Epithelial cell of proximal tubule (primary cell): ENCODE measurements around the gene BBS9. TPM values are rescaled to one million over a fixed set of nuclear protein-coding genes. Genes with fewer than 3 reads are reported as not detected.

ENCODE experiments used
- DNase-seq: peaks from one replicate; pipeline ENCODE4 v3.0.0-alpha.2; 2011; ENCODE audit warnings: low read depth
- H3K4me3 ChIP-seq: 2 replicates; pipeline ENCODE4 v1.5.1; 2011; ENCODE audit warnings: low read depth, mild to moderate bottlenecking, low read length
- total RNA-seq: library from RNA; depleted of rRNA; stranded (reverse); fragments of >200 nt; gene quantifications from 2 replicates; pipeline ENCODE4 v1.2.3, GENCODE V29; 2015
- TF ChIP-seq, protein P1 (sequence below): conservative IDR thresholded peaks from 2 replicates; pipeline ENCODE4 v1.5.1; 2012; ENCODE audit warnings: low read depth, mild to moderate bottlenecking, low read length

BBS9 gene
- total RNA-seq, 1 donor from 2014 or later, result 4.4 TPM

DNA sequence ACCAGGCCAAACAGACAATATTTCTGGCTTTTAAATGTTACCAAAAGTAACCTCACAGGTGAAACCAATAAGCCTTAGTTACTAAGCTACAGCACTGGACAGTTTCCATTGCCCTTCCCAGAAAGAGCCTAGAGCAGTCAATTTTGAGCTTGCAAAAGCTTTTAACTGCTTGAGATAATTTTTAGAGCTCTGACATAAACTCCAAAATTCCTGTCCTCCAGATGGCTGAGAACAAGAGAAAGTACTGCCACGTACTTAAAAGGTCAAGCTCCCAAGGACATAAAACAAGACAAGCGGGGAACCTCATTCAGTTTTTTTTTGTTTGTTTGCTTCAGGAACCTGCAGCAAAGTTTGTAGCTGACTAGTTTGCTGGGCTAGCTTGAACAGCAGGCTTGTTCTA, 54.1 kb downstream of the BBS9 start:
- TF ChIP-seq, protein P1, sequence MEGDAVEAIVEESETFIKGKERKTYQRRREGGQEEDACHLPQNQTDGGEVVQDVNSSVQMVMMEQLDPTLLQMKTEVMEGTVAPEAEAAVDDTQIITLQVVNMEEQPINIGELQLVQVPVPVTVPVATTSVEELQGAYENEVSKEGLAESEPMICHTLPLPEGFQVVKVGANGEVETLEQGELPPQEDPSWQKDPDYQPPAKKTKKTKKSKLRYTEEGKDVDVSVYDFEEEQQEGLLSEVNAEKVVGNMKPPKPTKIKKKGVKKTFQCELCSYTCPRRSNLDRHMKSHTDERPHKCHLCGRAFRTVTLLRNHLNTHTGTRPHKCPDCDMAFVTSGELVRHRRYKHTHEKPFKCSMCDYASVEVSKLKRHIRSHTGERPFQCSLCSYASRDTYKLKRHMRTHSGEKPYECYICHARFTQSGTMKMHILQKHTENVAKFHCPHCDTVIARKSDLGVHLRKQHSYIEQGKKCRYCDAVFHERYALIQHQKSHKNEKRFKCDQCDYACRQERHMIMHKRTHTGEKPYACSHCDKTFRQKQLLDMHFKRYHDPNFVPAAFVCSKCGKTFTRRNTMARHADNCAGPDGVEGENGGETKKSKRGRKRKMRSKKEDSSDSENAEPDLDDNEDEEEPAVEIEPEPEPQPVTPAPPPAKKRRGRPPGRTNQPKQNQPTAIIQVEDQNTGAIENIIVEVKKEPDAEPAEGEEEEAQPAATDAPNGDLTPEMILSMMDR, result no peak

DNA sequence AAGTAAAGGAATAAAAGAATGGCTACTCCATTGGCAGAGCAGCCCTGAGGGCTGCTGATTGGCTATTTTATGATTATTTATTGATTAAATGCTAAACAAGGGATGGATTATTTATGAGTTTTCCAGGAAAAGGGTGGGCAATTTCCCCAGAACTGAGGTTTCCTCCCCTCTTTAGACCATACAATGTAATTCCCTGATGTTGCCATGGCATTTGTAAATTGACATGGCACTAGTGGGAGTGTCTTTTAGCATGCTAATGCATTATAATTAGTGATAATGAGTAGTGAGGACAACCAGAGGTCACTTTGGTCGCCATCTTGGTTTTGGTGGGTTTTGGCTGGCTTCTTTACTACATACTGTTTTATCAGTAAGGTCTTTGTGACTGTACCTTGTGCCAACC, 55.5 kb downstream of the BBS9 start:
- TF ChIP-seq, protein P1, result no peak
- DNase-seq, result no peak
- no peak overlapping the region for H3K4me3 ChIP-seq

More for the DNA sequence above, 54.1 kb downstream of the BBS9 start:
- H3K4me3 ChIP-seq, result no peak overlapping the region
- DNase-seq, result no peak

DNA sequence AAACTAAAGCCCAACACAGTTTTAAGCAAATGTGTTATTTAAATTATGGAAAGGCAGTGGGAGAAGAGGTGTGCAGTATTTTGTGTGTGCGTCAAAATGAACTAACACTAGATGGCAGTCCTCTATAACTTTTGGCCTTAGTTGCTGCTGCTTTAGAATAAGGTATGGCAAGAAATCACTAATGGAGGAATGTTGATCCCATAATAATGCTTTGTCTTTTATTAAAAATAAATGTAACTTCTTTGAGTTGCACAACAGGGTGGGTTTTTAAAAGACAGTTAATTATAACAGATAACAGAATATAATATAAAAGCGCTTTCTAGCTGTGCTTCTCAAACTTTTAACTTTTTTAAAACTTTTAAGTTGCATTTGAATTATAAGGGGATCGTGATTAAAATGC, 56.4 kb downstream of the BBS9 start:
- DNase-seq, result no peak
- TF ChIP-seq, protein P1, result peak; percentile 80
- H3K4me3 ChIP-seq, result no peak overlapping the region

DNA sequence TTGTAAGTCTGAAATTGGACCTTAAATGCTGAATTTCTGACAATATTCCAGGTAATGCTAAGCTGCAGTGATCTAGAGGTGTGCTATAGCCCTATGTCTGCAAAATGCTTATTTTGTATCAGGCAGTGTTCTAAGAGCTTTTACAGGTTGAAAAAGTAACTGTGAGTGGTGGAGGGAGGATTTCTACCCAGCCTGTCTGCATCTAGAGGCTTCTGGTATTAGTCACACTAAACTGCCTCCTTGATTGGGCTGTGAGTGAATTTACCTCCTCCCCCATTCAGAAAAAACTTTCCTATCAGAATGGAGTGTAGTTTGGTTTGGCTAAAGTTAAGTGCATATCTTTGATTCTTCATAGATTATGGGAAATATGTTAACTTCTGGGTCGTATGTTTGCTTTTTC, 56.8 kb downstream of the BBS9 start:
- DNase-seq, result no peak
- TF ChIP-seq, protein P1, result no peak

DNA sequence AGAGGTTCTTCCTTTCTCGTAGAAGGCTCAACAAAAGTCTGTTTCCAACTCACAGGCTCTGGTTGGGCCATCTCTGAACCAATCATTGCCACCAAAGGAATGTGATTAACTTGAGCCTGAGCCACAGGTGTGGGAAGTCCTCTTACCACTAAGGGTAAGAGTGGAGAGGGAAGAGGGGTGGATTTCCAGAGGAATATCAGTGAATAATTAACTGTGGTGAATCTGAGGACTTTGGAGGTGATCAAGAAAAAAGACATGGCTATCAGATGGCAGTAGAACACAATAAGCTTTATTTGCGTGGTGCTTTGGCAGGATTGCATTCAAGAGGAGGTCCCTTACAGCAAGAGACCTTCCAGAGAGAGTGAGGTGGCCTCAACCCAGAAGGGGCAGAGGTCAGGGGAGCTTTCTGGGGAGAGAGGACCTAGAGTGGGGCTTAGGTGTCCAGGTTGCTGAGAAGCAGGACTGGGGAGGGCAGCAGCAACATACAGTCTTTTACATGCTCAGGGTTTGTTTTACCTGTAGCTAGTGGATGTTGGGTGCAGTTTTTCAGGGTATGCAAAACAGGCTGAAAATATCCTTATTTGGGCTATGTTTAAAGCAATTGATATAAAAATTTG, 61.4 kb downstream of the BBS9 start:
- TF ChIP-seq, protein P1, result no peak
- H3K4me3 ChIP-seq, result no peak overlapping the region
- no peak for DNase-seq

More for the DNA sequence above, 56.8 kb downstream of the BBS9 start:
- H3K4me3 ChIP-seq, result no peak overlapping the region

DNA sequence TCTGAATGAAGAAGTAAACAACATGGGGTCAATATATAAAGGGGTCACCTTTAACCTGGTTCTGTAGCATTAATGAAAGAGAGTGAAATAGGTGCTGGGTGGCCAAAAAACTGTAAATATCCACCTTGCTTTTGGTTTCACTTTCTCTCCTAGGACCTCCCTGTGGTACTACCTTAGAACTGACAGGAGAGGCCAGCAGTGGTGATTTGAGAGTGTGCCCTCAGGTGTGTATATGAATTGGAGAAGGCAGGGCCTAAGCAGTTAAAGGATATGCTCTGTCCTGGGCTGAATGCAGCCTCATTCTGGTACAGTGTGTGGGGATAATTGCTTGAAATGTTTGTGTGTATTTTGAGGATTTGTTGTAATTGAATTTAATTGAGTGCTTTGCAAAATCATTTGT, 62.0 kb downstream of the BBS9 start:
- DNase-seq, result no peak
- TF ChIP-seq, protein P1, result peak; percentile 10
- H3K4me3 ChIP-seq, result no peak overlapping the region

DNA sequence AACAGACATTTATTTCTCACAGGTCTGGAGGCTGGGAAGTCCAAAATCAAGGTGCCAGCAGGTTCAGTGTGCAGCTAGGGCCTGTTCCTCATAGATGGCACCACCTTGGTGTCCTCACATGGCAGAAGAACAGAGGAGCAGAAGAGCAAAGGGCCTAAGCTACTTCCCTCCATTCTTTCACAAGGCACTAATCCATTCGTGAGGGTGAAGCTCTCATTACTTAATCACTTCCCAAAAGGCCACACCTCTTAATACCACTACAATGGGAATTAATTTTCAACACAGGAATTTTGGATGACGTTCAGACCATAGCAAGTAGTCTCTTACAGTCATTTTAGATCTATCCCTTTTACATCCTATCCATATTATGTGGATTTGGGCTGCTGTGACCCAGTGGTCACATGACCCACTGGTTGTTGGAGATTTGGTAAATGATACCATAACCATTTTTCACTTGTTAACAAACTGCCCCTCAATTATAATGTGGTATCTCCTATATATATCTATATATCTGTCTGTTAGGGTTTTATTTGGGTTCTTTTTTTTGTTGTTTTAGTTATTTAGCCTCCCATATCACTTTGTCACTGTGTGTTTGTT, 63.4 kb downstream of the BBS9 start:
- H3K4me3 ChIP-seq, result no peak overlapping the region
- no peak for DNase-seq
- TF ChIP-seq, protein P1, result no peak
